GM10248 (cell line): ENCODE results near the gene SORL1.

ENCODE experiments used
- CTCF ChIA-PET: fragments of 300-600 bp; sonication (Branson Sonifier 250); formaldehyde crosslinking; extraction: SDS; loops from one replicate; lab custom pipeline; 2021; ENCODE audit warnings: antibody characterized with exemption; lab: Yijun Ruan, JAX
- POLR2A ChIA-PET: fragments of 350-650 bp; sonication (Branson Sonifier 250); formaldehyde crosslinking; extraction: SDS; loops from one replicate; lab custom pipeline; 2020; ENCODE audit warnings: antibody characterized with exemption; lab: Yijun Ruan, JAX
- DNase-seq: peaks from one replicate; pipeline ENCODE4 v3.0.0; 2012; ENCODE audit errors: extremely low spot score
- CTCF ChIP-seq: IDR thresholded peaks from 2 replicates; pipeline ENCODE4 v1.5.1; 2012; ENCODE audit warnings: mild to moderate bottlenecking, low read depth; ENCODE audit errors: extremely low read depth, missing control alignments, control extremely low read depth

The SORL1 gene

GRCh38 chr11:121517996-121518395 lies 65.9 kb downstream of the SORL1 start:
- no peak for DNase-seq
- CTCF ChIA-PET = interaction anchor here (0.7 to 2.1 kb wide), 4 partner anchors 10 to 73 kb away, joined by 3 to 9 read pairs (median 5); no protein-coding TSS in a partner anchor
- POLR2A ChIA-PET = no interaction called here
- no peak for TF ChIP-seq CTCF

GRCh38 chr11:121520243-121521144 lies 68.4 kb downstream of the SORL1 start:
- ChIA-PET CTCF (interaction anchor here (1.4 to 1.5 kb wide), 2 partner anchors 53 to 202 kb away, joined by 3 to 4 read pairs; no protein-coding TSS in a partner anchor), POLR2A (no interaction called here)
- no peak for DNase-seq
- no peak for TF ChIP-seq CTCF

GRCh38 chr11:121521145-121522042 lies 69.3 kb downstream of the SORL1 start:
- CTCF ChIA-PET = interaction anchor here (0.9 to 1.4 kb wide), 5 partner anchors 9 to 203 kb away, joined by 3 to 7 read pairs (median 4); no protein-coding TSS in a partner anchor
- TF ChIP-seq CTCF = no peak
- DNase-seq = no peak
- POLR2A ChIA-PET = no interaction called here

GRCh38 chr11:121522043-121522941 lies 70.2 kb downstream of the SORL1 start:
- POLR2A ChIA-PET = no interaction called here
- CTCF ChIA-PET = interaction anchor here (0.9 to 1.4 kb wide), 4 partner anchors 10 to 202 kb away, joined by 3 to 7 read pairs (median 4); no protein-coding TSS in a partner anchor
- no peak for DNase-seq
- TF ChIP-seq CTCF = no peak

GRCh38 chr11:121523581-121524232 lies 71.6 kb downstream of the SORL1 start:
- DNase-seq = no peak
- ChIA-PET CTCF (interaction anchor here (1.1 kb wide), 1 partner anchor 10 kb away, joined by 3 read pairs; no protein-coding TSS in a partner anchor), POLR2A (no interaction called here)
- no peak for TF ChIP-seq CTCF
